ENCODE data around the gene TADA2A. TPM values are rescaled to one million over a fixed set of nuclear protein-coding genes. Genes with fewer than 3 reads are reported as not detected.

Gene TADA2A
- total RNA-seq, 2 donors from 2014 or later, result 16.6 to 22.5 TPM

DNA sequence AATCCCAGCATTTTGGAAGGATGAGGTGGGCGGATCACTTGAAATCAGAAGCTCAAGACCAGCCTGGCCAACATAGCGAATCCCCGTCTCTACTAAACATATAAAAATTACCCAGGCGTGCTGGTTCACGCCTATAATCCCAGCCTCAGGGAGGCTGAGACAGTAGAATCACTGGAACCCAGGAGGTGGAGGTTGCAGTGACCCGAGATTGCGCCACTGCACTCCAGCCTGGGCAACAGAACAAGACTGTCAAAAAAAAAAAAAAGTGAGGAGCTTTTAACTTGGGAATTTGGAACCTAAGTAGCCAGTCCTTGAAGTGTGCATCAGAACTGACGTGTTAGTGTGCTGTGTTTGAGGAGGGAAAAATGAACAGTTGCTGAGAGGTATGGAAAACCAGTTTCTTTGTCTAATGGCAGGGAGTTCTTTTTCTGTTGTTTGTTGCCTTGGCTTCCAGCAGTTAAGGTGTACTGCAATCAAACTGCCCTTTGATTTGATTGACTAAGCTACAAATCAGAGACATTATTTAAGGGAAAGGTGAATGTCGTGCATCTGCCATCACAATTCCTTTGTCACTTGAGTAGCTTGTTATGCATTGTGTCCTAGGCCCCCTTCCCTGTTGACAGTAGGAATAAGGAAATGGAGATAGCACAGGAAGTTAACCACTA is 74.4 kb downstream of the TADA2A start:
- Histone ChIP-seq H3K27me3 (no peaks in the 10 kb centered on the region), H3K36me3 (no peaks in the 10 kb centered on the region), H3K4me3 (no peak overlapping the region), H3K4me1 (no peaks in the 10 kb centered on the region), H3K9me3 (no peaks in the 10 kb centered on the region), H3K9ac (ENCODE audit: low read depth in 2 of 2, low read length in 2 of 2) (no peak overlapping the region), H3K27ac (no peak overlapping the region)
- TF ChIP-seq, protein P1, sequence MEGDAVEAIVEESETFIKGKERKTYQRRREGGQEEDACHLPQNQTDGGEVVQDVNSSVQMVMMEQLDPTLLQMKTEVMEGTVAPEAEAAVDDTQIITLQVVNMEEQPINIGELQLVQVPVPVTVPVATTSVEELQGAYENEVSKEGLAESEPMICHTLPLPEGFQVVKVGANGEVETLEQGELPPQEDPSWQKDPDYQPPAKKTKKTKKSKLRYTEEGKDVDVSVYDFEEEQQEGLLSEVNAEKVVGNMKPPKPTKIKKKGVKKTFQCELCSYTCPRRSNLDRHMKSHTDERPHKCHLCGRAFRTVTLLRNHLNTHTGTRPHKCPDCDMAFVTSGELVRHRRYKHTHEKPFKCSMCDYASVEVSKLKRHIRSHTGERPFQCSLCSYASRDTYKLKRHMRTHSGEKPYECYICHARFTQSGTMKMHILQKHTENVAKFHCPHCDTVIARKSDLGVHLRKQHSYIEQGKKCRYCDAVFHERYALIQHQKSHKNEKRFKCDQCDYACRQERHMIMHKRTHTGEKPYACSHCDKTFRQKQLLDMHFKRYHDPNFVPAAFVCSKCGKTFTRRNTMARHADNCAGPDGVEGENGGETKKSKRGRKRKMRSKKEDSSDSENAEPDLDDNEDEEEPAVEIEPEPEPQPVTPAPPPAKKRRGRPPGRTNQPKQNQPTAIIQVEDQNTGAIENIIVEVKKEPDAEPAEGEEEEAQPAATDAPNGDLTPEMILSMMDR (IDR thresholded peaks at IDR 0.05), result no peak
- intact Hi-C loops (cut with DNase I), result no loop called here
- no peak for DNase-seq

DNA sequence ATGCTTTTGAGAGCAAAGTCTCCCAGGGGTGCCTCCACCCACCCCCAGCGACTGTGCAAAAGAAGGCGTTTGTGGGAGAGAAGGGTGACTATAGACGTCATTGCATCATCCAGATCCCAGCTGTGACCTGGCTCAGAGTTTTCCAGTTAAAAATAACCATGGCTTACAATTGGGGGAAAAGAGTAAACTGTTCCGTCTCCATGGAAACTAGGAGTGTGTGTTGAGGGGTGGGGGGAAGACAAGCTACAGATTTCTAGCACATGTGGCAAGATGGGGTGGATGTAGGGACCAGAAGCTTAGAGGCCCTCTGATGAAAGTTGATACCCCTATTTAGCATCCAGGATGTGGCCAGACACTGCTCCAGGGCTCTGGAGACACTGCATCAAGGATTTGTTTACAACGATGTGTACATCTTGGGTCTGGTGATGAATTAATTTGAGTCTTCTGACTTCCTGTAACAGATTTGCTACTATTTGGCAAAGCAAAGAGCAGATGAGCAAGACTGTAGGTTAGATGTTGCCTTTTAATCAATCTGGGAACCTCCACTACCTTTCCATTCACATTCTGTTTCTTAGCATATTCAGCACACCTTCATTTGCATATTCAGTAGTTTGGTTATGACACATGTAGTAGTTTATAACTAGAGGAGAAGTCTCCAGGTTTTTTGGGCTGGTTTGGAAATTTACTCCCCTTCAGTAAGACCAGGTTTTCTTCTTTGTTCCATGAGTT is 76.8 kb downstream of the TADA2A start:
- intact Hi-C loops (cut with DNase I), result no loop called here
- H3K4me1 ChIP-seq, result no peaks in the 10 kb centered on the region
- no peaks in the 10 kb centered on the region for H3K27me3 ChIP-seq

DNA sequence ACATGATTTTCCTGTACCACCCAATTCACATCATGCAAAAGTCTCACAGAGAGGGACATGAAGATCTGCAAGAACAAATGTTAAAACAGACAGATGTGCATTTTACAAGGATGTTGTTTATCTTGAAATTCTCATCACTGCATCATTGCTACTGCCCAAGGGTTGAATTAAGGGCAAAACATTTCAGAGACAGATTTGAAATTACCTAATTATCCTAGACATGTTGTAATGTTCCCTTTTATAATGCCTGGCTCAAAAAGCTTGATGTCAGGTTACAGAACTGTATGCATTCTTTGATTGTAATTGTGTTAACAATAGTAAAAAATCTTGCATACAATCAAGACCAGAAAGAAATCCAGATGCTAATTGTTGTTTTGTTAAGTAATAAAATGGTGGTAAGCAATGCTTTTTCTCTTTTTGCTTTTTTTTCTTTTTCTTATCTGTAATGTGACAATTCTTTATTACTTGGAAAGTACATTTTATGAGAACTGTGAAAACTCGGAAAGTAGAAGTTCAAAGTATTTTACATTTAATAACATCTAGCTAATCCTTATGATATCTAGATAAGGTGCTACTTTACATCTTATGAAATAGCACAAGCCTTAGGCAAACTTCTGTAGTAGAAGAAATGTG is 79.4 kb downstream of the TADA2A start:
- Histone ChIP-seq H3K36me3 (no peaks in the 10 kb centered on the region), H3K27ac (no peak overlapping the region), H3K4me1 (no peaks in the 10 kb centered on the region), H3K9ac (ENCODE audit: low read depth in 2 of 2, low read length in 2 of 2) (no peak overlapping the region), H3K4me3 (no peak overlapping the region), H3K27me3 (no peaks in the 10 kb centered on the region), H3K9me3 (no peaks in the 10 kb centered on the region)
- intact Hi-C loops (cut with DNase I), result no loop called here
- TF ChIP-seq, protein P1 (IDR thresholded peaks at IDR 0.05), result no peak
- DNase-seq, result no peak

More for the DNA sequence above, 76.8 kb downstream of the TADA2A start:
- H3K9me3 ChIP-seq, result no peaks in the 10 kb centered on the region
- no peaks in the 10 kb centered on the region for H3K36me3 ChIP-seq
- TF ChIP-seq, protein P1 (IDR thresholded peaks at IDR 0.05), result no peak
- no peak for DNase-seq
- no peak overlapping the region for H3K9ac ChIP-seq (ENCODE audit: low read depth in 2 of 2, low read length in 2 of 2)
- H3K4me3 ChIP-seq, result no peak overlapping the region
- no peak overlapping the region for H3K27ac ChIP-seq

DNA sequence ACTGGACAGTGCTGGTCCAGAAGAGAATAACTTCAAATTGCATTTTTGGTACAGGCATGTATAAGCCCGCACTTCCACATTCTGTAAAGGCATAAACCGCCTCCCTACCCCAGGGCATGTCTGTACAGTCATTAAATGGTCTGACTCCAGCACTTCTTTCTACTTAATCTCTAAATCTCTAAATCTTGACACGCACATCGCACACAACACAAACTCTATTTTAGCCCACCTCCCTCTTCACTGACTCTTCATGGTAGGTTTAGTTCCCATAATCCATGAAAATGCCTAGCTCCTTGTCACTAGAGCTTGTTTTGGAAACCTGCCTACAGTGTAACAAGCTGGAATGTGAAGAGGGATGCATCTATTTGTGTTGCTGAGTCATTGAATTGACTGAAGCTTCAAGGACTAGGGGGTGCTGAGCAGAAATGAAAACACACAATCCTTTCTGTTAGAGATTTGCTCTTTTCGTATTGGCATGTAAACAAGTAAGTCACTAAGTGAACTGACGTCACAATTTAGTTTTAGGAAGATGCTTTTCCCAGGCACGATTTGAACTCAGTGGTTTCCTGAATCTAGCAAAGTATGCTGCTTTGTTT is 81.4 kb downstream of the TADA2A start:
- peak overlapping the region; percentile 81 for H3K27ac ChIP-seq
- TF ChIP-seq, protein P1 (IDR thresholded peaks at IDR 0.05), result no peak
- H3K9me3 ChIP-seq, result no peaks in the 10 kb centered on the region
- H3K4me3 ChIP-seq, result peak overlapping the region; percentile 87
- intact Hi-C loops (cut with DNase I), result no loop called here
- peak overlapping the region in 1 of 2 donors; percentile 56 for H3K9ac ChIP-seq (ENCODE audit: low read depth in 2 of 2, low read length in 2 of 2)
- H3K4me1 ChIP-seq, result no peaks in the 10 kb centered on the region
- no peak for DNase-seq
- no peaks in the 10 kb centered on the region for H3K27me3 ChIP-seq
- no peaks in the 10 kb centered on the region for H3K36me3 ChIP-seq

DNA sequence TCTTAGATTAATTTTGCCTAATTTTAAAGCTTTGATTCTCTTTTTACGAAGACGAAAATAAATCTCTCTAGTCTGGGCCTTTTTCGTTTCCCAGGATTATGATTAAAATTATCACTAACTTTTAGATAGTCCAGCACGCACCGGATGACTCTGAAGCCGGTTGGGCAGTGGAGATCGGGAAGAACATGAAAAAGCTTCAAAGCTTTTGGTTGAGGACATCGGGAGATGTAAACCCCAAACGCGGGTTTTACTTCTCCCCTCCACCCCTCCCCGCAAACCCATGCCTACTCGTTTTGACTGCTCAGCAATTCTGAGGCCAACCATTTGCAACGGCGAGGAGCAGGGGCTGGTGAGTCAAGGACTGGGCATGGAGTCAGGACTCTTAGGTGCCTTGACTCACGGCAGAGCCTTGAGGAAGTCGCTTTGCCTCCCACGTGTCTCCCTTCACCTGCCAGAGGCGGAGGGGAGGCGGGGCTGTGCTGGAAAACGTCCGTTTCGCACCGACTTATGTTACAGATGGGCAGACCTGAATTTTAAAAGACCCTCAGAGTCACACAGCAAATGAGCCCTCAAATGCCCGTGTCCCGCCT is 82.0 kb downstream of the TADA2A start:
- Histone ChIP-seq H3K36me3 (no peaks in the 10 kb centered on the region), H3K27me3 (no peaks in the 10 kb centered on the region), H3K9me3 (no peaks in the 10 kb centered on the region), H3K4me1 (no peaks in the 10 kb centered on the region), H3K9ac (ENCODE audit: low read depth in 2 of 2, low read length in 2 of 2) (peak overlapping the region; percentile 56 to 81), H3K27ac (peak overlapping the region; percentile 81), H3K4me3 (peak overlapping the region; percentile 87)
- peak; percentile 84 for DNase-seq
- intact Hi-C loops (cut with DNase I), result no loop called here
- TF ChIP-seq, protein P1 (IDR thresholded peaks at IDR 0.05), result no peak

All from colonic mucosa (tissue), 4 donors.